HG03565 (cell line): ENCODE measurements around the gene ONECUT3.

Experiments
- ATAC-seq: cut with Tn5 transposase; IDR thresholded peaks from one replicate; pipeline ENCODE4 v1.9.1; 2021; ENCODE audit warnings: mild to moderate bottlenecking, moderate library complexity; ENCODE audit not compliant: unreplicated experiment

ONECUT3 gene

DNA sequence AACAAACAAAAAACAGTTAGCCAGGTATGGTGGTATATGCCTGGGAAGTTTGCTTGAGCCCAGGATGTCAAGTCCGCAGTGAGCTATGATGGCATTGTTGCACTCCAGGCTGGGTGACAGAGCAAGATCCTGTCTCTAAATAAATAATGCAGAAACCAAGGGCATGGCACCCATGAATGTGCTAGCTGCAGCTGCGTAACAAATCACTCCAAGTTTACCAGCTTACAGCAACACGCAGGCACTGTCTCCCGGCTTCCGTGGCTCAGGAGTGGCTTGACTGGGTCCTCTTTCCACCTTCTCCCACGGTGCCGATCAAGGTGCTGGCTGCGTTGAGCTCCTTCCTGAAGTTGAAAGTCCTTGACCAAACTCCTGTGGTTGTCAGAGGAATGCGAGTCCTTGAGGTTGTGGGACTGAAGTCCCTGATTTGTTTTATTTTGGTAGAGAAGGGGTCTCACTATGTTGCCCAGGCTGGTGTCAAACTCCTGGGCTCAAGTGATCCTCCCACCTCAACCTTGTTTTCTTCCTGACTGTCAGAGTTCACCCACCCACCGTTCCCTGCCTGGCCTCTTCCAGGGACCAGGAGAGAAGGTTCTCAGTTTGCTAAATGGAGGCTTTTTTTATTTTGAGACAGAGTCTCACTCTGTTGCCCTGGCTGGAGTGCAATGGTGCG is 13.2 kb upstream of the ONECUT3 start:
- no peak for ATAC-seq

DNA sequence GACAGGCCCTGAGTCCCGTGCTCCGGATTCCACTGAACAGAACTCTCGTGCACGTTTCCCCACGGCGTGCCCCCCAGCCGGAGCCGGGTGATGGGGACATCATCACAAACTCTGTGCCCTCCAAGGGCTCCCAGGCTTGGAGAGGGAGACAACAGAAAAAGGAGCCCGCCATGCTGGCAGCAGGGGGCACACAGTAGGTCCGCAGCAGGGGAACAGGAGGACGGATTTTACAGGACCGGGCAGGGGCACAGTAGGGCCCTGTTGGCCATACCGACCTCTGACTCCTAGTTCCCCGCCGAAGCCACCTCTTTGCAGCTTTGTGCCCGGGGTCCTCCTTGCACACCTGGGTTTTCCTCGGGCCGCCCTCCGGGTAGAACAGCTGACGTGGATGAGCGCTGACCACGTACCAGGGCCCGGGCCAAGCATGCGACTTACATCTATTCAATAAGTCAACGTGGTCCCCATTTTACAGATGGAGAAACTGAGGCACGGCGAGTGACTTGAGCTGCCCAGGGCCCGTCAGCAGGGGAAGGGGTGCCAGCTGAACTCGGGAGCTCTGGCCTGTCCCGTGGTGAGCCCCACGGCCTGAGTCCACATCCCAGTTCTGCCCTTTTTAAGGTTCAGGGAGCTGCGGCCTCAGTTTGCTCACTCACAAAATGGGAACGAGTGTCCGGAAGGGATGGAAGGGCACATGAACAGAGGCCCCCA is 10.2 kb upstream of the ONECUT3 start:
- ATAC-seq: no peak

DNA sequence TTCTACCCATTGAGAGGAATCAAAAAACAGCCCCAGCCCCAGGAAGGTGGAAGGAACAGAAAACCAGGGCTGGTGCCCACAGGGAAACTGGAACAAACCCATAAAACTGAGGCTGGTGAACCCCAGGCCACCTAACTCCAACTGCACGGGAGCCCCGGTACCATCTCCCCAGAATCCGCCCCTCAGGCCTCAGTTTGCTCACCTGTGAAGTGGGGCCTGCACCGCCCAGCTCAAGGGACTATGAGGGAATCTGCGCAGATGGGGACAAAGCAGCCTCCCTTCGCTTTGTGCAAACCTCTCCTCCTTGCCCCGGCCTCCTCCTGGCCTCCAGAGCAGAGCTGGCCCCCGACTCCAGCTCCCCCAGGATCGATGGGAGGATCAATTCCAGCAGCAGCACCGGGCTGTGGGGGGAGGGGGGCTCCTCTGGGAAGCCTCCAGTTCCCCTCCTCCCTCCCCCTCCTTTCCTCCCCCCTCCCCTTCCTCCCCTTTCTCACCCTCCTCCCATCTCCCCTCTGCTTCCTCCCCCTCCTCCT is 9.1 kb upstream of the ONECUT3 start:
- ATAC-seq: no peak

DNA sequence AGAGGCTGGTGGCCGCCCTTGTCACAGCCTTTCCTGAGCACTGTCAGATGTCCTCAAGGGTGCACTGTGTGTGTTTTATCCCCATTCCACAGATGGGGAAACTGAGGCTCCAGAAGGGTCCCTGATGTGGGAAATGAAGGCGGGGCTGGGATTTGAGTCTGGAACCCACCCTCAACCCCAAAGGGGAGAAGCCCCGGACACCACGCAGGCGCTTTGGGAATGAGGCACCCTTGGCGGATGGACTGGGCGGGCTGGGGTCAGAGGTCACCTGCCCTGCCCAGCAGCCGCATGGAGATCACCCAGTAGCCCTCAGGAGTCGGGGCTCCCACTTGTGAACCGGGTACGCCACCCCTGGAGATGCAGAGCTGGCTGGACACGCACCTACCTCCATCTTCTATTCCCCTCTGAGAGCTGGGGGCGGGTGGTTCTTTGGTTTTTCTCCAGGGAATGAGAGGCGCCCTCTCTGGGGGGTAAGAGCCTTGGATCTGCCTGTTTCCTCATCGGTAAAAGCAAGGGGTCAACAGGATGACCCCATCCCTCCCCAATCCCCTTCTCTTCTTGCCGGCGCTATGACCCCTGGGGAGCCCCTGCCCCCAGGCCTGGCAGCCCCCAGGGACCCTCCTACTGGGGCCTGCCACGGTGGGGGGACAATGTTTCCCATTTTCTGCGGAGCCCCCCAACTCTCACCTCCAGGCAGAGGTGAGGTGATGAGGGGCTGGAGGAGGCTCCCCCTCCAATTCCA is 8.3 kb upstream of the ONECUT3 start:
- ATAC-seq: no peak

DNA sequence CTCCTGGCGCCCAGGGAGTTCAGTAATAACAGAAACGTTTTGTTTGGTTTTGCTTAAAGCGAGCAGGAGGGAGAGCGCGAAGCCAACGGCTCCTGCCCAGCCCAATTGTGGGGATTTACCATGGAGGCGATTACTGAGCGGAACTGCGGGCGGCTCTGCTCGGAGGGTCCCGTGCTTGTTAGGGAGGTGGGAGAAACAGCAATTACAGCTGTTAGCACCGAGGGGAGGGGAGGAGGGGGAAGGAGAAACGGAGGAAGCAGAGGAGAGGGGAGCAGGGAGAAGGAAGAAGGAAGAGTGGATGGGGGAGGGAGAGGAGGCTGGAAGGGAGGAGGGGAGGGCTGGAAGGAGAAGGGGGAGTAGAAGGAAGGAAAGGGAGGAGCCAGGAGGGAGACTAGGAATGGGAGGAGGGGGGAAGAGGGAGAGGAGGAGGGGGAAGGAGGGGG is 7.7 kb upstream of the ONECUT3 start:
- no peak for ATAC-seq

DNA sequence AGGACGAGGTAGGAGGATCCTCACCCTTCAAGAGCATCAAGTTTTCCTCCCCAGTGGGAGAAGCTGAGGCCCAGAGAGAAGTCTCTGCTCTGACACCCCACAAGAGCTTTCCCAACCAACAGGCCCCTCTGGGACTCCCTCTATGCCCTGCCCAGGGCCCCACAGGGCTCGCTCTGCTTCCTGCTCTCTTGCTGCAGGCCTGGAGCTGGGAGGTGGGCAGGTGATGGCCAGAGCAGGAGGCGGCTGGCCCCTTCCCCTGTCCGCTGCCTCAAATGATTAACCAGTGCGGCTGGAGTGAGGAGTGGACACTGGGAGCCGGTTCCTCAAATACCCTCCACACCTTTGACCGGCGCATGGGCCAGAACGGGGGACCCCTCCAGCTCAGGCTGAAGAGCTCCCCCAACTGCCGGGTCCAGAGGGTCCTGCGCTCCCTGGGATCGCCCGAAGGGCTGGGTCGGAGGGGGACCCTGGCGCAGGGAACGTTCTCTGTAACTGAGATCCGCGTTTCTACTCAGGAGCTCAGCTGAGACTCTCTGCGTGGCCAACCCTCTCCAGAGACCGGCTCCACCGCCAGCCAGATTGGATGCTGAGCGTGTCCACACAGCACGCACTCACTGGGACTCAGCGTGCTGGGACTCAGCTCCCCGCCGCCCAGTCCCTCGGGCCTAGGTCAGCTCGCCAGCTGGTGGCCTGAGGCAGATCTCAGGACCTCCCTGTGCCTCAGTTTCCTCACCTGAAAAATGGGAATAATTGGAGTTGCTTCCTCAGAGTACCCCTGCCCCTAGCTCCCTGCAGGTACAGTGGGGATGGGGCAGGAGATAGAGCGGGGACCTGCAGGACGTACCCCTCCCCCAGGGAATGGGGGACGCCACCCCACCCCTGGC is 6.7 kb upstream of the ONECUT3 start:
- no peak for ATAC-seq

DNA sequence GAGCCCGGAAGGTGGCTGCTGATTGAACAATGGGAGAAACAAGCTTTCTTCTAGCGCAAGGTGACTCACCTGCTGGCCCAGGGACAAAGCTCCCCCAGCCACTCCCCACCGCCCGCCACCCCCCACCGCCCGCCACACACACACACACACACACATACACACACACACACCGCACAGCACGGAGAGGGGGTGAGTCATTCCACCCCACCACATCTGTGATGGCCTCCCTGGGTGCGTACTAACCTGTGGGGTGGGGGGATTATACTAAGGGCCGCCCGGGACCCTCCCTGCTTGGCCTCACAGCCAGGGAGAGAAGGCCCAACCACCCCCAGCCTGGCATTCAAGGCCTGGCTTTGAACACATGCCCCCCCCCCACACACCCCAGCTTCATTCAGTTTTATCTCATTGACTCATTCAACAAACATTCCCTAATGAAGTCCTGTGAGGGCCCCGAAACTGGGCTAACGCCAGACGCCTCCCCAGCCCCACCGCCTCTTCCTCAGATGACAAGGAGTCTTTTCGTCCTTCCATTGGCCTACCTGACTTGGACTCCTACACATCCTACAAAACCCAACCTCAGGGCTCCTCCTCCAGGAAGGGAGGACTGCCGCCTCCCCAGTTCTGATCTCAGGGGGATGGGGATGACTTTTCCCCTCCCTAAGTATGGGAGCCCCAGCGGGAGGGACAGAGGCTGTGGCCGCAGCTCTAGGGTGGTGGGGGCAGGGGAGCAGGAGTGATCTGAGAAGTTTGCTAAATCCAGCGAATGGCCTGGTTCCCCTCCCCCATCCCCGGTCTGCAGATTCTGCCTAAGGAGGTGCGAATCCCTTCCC is 5.8 kb upstream of the ONECUT3 start:
- no peak for ATAC-seq

DNA sequence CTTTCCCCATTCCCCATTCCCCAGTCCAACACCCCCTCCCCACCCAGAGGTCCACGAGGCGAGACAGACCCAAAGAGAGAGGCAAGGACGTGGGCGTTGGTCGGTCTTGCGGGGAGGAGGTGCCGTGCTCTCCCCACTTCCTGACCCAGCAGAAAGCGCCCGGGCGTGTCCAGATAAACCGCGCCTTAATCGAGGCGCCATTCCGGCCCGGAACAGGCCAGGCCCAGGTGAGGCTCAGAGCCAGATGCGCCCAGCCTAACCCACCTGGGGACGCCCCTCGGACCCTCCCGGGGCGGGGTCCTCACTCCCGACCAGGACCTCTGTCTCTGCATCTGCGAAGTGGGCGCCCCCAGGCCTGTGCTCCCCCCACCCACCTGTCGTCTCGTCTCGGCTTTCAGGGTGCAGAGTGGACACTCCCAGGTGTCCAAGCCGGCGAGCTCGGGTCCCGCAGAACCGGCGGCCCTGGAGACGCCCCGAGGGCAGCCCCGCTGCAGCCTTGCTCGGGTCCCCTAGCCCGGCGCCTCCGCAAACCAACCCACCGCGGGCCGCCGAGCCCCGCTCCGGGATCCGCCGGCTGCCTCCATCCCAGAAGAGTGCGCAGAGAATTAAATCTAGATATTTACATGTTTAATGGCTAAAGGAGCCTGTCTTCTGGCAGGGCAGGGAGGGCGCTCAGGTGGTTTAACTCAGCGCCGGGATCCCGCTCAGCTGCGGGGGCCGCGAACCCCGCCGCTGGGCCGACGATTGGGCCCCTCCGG is 5.0 kb upstream of the ONECUT3 start:
- ATAC-seq: no peak

DNA sequence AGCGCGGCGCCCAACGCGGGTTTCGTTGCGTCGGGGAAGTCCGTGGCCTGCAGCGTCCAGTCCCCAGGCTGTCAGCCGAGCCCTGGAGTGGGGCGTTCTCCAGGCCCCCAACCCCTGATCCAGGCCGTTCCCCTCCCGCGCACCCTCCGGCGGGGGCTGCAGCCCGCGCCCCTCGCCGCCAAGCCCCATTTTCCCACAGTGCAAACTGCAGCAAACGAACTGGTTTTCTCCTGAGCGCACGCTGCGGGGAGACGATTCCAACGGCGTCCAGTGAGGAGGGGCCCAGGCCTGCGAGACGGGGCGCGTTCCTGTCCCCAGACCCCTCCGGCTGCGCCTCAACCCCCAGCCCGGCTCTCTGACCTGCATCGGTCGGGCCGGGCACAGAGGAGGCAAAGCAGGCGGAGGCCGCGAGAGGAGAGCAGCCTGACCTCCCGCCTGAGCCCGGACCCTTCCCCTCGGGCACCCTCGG is 4.4 kb upstream of the ONECUT3 start:
- ATAC-seq: no peak

DNA sequence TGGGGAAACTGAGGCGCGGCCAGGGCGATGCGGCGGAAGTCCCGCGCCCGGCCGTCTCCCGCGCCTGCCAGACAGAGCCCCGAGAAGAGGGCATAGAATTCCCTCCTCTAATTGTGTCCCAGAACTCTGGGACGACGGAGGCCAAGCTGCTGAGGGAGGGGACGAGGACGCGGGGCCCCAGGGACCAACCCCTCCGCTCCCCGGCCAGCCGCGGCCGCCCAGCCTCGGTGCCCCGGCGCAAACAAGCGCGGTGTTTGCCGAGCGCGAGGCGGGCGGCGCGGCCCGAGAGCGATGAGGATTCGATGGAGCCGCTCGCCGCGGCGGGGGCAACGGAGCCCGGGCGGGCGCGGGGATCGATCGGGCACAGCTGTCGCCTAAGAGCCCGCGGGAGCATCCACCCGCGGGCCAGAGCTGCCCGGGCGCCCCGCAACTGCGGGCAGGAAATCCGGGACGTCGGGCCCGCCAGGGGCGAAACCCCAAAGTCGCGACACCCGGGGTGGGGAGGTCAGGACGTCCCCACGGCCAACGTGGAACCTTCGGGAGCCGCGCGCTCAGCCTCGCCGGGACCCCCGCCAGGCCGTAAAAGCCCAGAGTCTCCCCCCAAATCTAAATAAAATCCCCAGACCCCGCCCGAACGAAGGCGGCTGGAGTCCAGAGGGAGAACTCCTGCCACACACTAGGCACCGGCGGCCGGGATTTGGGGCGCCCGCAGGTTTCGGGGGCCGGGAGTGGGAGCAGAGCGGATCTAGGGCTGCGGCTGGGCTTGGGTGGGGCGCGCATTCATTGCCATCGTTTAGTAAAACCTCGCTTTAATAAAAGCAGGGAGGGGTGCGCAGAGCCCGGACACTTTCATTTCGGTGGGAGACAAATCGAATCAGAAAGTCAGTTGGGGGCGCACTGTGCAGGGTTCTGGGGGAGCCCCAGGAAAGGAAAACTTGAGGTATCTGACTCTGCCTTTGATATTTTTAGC is 3.6 kb upstream of the ONECUT3 start:
- ATAC-seq: no peak

DNA sequence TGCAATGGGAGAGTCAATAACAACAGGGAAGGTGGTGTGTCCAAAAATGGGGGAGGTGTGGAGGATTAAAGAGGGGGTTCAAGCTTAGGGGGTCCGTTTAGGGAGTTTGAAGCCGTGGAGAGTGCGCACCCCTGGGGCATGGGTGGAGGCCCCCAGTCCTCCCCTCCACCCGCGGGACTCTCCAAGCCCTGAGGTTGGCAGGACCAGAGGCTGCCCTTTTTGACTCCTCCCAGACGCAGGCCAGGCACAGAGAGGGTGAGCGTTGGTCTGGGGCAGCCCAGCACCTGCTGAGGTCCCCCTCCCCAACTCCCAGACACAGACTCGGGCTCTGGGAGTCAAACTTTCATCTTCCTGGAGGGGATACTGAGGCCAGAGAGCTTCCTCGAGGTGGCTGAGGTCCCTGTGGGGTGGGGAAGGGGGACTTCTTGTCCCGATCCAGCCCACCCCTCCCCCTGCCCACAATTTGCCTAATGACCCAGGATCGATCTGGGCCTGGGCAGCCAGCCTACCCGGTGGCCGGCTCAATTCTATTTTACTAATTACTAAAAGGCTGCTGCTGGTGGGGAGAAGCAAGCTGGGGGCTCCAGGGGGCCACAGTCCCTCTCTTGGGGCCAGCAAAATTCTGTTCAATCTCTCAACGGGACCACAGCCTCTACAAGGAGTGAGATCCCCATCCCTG is 2.8 kb upstream of the ONECUT3 start:
- no peak for ATAC-seq

DNA sequence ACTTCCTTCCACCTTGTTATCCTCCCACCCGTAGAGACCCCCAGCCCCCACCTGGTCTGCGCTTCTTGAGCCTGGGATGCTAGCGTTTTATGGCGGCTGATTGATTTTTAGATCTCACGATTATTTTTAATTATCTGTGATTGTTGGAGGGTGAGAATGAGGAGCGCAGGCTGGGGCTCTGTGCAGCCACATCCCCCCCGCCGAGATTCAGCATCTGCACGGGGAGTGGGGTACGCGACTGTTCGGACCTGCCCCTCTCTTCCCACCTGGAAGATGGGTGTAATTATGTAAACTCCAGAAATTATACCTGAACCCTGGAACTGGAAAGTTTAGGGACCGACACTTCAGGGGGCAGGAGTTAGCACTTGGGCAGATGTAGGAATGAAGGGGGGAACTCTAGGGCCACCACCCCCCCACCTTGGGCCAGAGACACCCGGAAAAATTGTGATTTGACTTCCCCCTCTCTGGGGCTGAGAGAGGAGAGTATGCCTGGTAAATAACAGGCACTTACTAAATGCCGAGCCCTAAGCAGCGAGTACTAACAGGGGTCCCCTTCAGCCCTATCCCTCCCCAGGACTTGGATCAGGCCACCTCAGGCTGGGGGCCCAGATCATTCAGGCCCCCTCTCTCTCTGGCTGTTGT is 1.8 kb upstream of the ONECUT3 start:
- ATAC-seq: no peak

DNA sequence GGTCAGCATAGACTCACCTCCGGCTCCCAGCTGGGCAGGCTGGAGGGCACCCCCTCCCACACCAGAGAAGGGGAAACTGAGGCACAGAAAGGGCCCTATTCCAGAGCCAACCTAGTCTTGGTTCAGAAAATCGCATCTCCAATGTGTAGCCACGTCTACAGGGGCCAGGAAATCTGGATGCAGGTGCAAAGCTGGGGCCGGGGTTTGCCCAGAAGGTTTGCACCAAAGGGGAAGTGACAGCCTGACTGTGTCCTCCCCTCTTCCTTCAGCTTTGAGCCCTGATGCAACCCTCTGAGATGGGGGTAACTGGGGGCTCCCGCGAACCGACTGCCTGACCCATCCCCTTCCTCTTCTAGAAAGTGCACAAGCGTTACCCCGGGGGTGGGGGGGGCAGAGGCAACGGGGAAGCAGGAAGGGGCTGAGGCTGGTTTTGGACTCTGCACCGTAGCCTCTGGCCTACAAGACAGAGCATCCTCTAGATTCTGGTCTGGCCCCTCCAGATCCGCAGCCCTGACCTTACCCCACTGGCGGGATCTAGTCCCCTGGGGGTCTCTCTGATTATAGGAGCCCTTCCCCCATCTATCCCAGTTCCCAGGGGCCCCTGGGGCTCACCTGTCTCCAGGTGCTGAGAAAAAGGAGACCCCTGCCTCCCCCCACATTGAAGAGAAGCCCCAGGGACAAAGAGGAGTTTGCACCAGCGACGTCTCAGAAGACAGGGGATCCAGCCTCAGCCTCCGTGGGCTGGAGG is 1.1 kb upstream of the ONECUT3 start:
- no peak for ATAC-seq

DNA sequence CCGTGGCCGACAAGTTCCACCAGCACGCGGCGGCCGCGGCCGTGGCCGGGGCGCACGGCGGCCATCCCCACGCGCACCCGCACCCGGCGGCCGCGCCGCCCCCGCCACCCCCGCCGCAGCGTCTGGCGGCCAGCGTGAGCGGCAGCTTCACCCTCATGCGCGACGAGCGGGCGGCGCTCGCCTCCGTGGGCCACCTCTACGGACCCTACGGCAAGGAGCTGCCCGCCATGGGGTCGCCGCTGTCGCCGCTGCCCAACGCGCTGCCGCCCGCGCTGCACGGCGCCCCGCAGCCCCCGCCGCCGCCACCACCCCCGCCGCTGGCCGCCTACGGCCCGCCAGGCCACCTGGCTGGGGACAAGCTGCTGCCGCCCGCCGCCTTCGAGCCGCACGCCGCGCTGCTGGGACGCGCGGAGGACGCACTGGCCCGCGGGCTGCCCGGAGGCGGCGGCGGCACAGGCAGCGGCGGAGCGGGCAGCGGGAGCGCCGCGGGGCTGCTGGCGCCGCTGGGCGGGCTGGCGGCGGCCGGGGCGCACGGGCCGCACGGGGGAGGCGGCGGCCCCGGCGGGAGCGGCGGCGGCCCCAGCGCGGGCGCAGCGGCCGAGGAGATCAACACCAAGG is 821 bp downstream of the ONECUT3 start:
- ATAC-seq: no peak

DNA sequence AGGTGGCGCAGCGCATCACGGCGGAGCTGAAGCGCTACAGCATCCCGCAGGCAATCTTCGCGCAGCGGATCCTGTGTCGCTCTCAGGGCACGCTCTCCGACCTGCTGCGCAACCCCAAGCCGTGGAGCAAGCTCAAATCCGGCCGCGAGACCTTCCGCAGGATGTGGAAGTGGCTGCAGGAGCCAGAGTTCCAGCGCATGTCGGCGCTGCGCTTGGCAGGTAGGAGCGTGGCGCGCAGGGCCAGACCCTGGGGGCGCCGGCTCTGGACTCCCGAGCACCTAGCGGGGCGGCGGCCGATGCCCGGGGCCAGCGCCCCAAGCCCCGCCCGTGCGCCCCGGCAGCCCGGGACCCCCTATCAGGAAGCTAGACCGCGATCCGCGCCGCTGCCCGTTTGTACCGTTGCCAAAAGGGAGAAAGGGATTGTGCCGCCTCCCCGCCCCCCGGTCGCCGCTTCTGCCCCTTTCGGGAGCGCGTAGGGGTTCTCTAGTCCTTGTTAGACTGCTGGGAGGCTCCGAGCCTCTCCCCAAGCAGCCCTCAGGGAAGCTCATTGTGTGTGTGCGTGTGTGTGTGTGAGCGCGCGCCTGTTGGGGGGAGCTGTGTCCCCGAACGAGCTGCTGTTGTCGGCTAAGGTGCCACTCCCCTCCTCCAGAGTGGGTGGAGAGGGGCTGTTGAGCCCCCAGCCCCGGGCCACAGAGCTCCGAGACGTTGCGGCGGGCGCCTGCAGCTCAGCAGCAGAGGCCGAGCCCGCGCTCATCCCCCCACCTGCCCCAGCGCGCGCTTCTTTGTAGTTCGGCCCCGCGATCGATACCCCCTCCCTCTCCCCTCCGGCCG is 1.5 kb downstream of the ONECUT3 start:
- ATAC-seq: no peak
